ENCODE results near the gene HIGD1C.
"Not testable (repeated sequence)": the region's sequence is repeated elsewhere in the genome, so short reads cannot be mapped to it uniquely, and the experiment has no call there.

The HIGD1C gene

DNA sequence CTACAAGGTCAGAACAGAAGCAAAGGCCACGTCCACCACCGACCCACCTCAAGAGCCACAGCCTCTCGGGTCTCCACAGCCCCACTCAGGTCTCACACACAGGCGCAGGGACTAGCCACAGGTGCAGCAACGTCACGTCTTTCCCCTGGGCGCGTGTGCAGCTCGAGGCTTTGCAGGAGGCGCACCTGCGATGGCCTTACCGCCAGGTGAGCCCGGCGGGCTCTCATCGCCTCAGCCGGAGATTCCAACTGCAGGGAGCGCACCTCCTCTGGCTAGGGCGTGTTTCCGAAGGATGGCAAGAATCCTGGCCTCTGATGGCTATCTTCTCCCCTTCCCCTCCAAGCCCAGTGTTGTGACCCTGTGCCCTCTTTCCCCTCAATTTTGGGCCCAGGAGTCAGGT is at the start of gene HIGD1C:
TSS of gene HIGD1C (plus strand) at position 35 of the 400 bp plus-strand sequence. CDS start 1,455 bp downstream, outside the sequence.
- DNase-seq (ENCODE audit: extremely low read depth, insufficient read length) = peak; percentile 8
- no peaks in the 10 kb centered on the region for H3K27me3 ChIP-seq (replicated peaks; ENCODE audit: control insufficient read depth, insufficient read depth, low read length)
- TF ChIP-seq, protein P1, sequence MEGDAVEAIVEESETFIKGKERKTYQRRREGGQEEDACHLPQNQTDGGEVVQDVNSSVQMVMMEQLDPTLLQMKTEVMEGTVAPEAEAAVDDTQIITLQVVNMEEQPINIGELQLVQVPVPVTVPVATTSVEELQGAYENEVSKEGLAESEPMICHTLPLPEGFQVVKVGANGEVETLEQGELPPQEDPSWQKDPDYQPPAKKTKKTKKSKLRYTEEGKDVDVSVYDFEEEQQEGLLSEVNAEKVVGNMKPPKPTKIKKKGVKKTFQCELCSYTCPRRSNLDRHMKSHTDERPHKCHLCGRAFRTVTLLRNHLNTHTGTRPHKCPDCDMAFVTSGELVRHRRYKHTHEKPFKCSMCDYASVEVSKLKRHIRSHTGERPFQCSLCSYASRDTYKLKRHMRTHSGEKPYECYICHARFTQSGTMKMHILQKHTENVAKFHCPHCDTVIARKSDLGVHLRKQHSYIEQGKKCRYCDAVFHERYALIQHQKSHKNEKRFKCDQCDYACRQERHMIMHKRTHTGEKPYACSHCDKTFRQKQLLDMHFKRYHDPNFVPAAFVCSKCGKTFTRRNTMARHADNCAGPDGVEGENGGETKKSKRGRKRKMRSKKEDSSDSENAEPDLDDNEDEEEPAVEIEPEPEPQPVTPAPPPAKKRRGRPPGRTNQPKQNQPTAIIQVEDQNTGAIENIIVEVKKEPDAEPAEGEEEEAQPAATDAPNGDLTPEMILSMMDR (IDR thresholded peaks at IDR 0.05; ENCODE audit: insufficient read depth, low read length, poor library complexity, severe bottlenecking) = no peak
- H3K4me3 ChIP-seq (replicated peaks; ENCODE audit: low read depth, low read length) = no peak within 1 kb of the TSS
- H3K36me3 ChIP-seq (ENCODE audit: control insufficient read depth, insufficient read depth, low read length) = no peaks in the 10 kb centered on the region

DNA sequence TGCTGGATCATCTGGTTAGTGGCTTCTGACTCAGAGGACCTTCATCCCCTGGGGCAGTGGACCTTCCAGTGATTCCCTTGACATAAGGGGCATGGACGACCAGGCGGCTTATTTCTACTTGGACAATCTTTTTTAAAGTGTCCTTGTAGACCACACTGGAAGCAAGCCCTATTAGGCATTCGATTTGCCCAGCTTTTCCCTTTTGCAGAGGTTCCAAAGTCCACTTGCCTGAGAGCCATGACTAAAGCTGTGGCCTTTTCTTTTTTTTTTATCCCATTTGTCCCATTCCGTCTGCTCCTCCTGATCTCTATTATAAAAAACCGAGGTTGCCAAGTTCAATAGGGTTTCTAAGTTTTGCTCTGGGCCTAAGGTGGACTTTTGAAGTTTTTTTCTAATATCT is 43.9 kb upstream of the HIGD1C start:
- not testable (repeated sequence) for H3K27me3 ChIP-seq (replicated peaks; ENCODE audit: control insufficient read depth, insufficient read depth, low read length); DNase-seq (ENCODE audit: extremely low read depth, insufficient read length); H3K4me3 ChIP-seq (replicated peaks; ENCODE audit: low read depth, low read length); H3K36me3 ChIP-seq (ENCODE audit: control insufficient read depth, insufficient read depth, low read length)

DNA sequence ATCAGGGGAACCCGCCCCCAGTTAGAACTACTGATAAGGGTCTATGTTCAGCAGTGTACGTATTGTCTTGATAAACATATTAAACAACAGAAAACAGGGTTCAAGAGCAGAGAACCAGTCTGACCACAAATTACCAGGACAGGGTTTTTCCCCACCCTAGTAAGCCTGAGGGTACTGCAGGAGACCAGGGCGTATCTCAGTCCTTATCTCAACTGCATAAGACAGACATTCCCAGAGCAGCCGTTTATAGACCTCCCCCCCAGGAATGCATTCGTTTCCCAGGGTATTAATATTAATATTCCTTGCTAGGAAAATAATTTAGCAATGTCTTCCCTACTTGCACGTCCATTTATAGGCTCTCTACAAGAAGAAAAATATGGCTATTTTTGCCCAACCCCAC is 40.0 kb upstream of the HIGD1C start:
- H3K4me3 ChIP-seq (replicated peaks; ENCODE audit: low read depth, low read length); H3K27me3 ChIP-seq (replicated peaks; ENCODE audit: control insufficient read depth, insufficient read depth, low read length); H3K36me3 ChIP-seq (ENCODE audit: control insufficient read depth, insufficient read depth, low read length); DNase-seq (ENCODE audit: extremely low read depth, insufficient read length): not testable (repeated sequence)

DNA sequence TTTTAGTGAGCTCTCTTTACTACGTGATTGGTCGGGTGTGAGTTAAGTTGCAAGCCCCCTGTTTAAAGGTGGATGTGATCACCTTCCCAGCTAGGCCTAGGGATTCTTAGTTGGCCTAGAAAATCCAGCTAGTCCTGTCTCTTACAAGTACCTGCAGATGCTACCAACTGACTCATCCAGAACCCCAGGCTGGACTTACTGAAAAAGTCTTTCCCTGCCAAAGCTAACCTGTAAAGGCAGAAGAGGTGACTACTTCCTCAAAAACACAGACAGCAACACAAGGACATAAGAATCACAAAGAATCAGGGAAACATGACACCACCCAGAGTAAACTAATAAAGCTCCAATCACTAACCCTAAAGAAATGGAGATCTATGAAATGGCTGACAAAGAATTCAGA is 39.1 kb upstream of the HIGD1C start:
- TF ChIP-seq, protein P1 (IDR thresholded peaks at IDR 0.05; ENCODE audit: insufficient read depth, low read length, poor library complexity, severe bottlenecking) = no peak
- Histone ChIP-seq H3K4me3 (replicated peaks; ENCODE audit: low read depth, low read length) (no peak overlapping the region), H3K27me3 (replicated peaks; ENCODE audit: control insufficient read depth, insufficient read depth, low read length) (no peaks in the 10 kb centered on the region; the same call in 1 of the 2 replicates), H3K36me3 (ENCODE audit: control insufficient read depth, insufficient read depth, low read length) (no peaks in the 10 kb centered on the region)
- no peak for DNase-seq (ENCODE audit: extremely low read depth, insufficient read length)

DNA sequence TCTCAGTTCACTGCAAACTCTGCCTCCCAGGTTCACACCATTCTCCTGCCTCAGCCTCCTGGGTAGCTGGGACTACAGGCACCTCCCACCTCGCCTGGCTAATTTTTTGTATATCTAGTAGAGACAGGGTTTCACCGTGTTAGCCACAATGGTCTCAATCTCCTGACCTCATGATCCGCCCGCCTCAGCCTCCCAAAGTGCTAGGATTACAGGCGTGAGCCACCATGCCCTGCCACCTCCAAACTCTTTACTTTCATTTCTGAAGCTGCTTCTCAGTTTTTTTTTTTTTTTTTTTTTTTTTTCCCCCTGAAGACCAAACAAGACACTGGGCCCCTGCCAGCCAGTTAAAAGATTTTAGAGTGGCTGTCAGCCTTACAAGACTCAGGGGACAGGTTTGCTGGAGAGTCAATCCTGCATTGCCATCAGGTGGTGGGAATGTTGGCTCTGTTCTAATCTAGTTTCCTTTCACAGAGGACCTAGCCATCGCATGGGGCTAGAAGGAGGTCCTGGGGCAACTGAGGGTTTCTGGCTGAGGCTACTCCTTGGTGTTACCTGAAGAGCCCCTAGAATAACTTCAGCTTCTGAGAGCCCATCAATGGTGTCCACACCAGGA is 37.4 kb upstream of the HIGD1C start:
- no peak overlapping the region for H3K4me3 ChIP-seq (replicated peaks; ENCODE audit: low read depth, low read length)
- H3K36me3 ChIP-seq (ENCODE audit: control insufficient read depth, insufficient read depth, low read length) = no peaks in the 10 kb centered on the region
- no peak for DNase-seq (ENCODE audit: extremely low read depth, insufficient read length)
- TF ChIP-seq, protein P1 (IDR thresholded peaks at IDR 0.05; ENCODE audit: insufficient read depth, low read length, poor library complexity, severe bottlenecking) = no peak
- no peaks in the 10 kb centered on the region; the same call in 1 of the 2 replicates for H3K27me3 ChIP-seq (replicated peaks; ENCODE audit: control insufficient read depth, insufficient read depth, low read length)

DNA sequence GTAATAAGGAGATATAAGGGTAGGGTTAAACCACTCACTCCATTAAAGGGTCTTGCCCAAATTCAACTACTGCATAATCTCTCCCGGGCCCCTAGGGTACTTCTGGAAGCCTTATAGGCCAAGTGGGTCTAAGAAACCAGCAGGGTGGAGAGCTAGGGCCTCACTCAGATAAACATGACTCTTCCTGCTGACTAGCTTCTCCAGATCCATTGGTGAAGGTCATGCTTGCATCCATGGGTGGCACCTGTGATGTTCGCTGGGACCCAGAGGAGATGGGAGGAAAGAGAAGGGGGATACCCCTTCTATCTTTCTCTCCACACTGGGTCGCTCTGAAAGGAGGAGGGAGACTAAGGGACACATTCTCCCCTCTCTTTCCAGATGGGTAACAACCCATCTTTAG is 36.1 kb upstream of the HIGD1C start:
- TF ChIP-seq, protein P1 (IDR thresholded peaks at IDR 0.05; ENCODE audit: insufficient read depth, low read length, poor library complexity, severe bottlenecking) = no peak
- H3K36me3 ChIP-seq (ENCODE audit: control insufficient read depth, insufficient read depth, low read length) = no peaks in the 10 kb centered on the region
- H3K27me3 ChIP-seq (replicated peaks; ENCODE audit: control insufficient read depth, insufficient read depth, low read length) = no peaks in the 10 kb centered on the region; the same call in 1 of the 2 replicates
- no peak overlapping the region for H3K4me3 ChIP-seq (replicated peaks; ENCODE audit: low read depth, low read length)
- DNase-seq (ENCODE audit: extremely low read depth, insufficient read length) = no peak
